SK-N-MC (cell line): Measurements from ENCODE around the gene IFT43.

Source experiments
- DNase-seq: peaks from one replicate; pipeline ENCODE4 v3.0.0-alpha.2; 2011; ENCODE audit warnings: low read depth, low spot score
- H3K27ac ChIP-seq: fragments of 200-600 bp; sonication (generic); 2 replicates; pipeline ENCODE4 v1.5.1; 2016; ENCODE audit warnings: mixed run types
- H3K36me3 ChIP-seq: fragments of 200-600 bp; sonication (generic); 2 replicates; pipeline ENCODE4 v1.6.1; 2017; ENCODE audit warnings: antibody characterized with exemption, low read length, mixed read lengths; ENCODE audit not compliant: insufficient read depth
- H3K4me3 ChIP-seq: fragments of 200-600 bp; sonication (generic); 2 replicates; pipeline ENCODE4 v1.5.1; 2016
- H3K9ac ChIP-seq: fragments of 200-600 bp; sonication (generic); 2 replicates; pipeline ENCODE4 v1.8.0; 2017; ENCODE audit warnings: mixed run types, mixed read lengths; ENCODE audit not compliant: insufficient read length
- H3K9me3 ChIP-seq: fragments of 200-600 bp; sonication (generic); 2 replicates; pipeline ENCODE4 v1.6.1; 2017; ENCODE audit warnings: low read depth, mild to moderate bottlenecking, antibody characterized with exemption, low read length, moderate library complexity, mixed read lengths
- EZH2 ChIP-seq: fragments of 200-600 bp; sonication (generic); IDR thresholded peaks from one replicate; pipeline ENCODE4 v1.6.1; 2017; ENCODE audit warnings: antibody characterized with exemption
- FOXP2 ChIP-seq: optimal IDR thresholded peaks from 2 replicates; pipeline ENCODE3; 2011; ENCODE audit warnings: mild to moderate bottlenecking, moderate library complexity; ENCODE audit not compliant: insufficient read depth; ENCODE audit errors: extremely low read length, control extremely low read depth
- POLR2AphosphoS5 ChIP-seq: IDR thresholded peaks from 2 replicates; pipeline ENCODE4 v1.6.1; 2012; ENCODE audit warnings: mild to moderate bottlenecking, low read depth, low read length, borderline replicate concordance

The IFT43 gene

DNA sequence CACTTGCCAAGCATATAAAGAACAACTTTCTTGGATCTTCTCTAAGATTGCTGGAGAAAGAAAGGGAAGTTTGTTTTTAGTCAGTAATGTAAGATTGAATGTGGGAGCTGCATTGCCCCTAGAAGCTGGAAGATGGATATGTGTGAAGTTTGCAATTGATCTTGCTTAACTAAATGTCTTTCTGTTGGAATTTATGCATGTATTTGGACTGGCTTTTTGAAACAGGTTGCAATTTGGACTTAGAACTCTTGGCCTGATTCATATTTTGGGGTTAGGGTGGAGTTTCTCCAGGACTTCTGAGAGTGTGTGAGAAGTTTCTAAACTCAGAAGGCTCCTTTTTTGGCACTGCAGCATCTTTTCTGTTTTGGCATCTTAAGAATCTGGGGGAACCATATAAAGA is 26.4 kb downstream of the IFT43 start:
- TF ChIP-seq FOXP2 (no peak), EZH2 (no peak), POLR2AphosphoS5 (no peak)
- no peaks in the 10 kb centered on the region for H3K9me3 ChIP-seq
- H3K27ac ChIP-seq = no peak overlapping the region
- DNase-seq = no peak
- no peak overlapping the region for H3K4me3 ChIP-seq
- H3K36me3 ChIP-seq = peaks cover 21% of the 10 kb centered on the region; the same call in 1 of the 2 replicates
- H3K9ac ChIP-seq = no peak overlapping the region

DNA sequence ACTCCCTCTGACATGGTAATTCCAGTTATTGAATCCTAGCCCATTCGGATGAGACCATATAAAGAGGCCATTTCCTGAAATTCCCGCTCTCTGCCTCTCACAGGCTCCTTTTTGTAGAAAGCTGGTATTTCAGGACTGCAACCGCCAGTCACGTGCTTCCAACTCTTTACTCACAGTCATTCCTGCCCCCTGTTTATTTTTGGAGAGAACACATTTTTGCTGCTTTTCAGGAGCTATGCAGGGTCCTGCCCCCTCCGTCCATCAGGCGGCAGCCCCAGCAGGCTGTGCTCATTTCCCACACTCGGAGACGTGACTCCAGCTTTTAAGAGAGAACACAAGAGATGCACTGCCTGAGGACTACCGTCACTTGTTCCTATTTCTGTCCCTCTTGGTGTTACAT is 26.8 kb downstream of the IFT43 start:
- DNase-seq = no peak
- Histone ChIP-seq H3K4me3 (no peak overlapping the region), H3K9me3 (no peaks in the 10 kb centered on the region), H3K9ac (no peak overlapping the region), H3K36me3 (peaks cover 25% of the 10 kb centered on the region; the same call in 1 of the 2 replicates), H3K27ac (no peak overlapping the region)
- TF ChIP-seq POLR2AphosphoS5 (no peak), FOXP2 (no peak), EZH2 (no peak)

DNA sequence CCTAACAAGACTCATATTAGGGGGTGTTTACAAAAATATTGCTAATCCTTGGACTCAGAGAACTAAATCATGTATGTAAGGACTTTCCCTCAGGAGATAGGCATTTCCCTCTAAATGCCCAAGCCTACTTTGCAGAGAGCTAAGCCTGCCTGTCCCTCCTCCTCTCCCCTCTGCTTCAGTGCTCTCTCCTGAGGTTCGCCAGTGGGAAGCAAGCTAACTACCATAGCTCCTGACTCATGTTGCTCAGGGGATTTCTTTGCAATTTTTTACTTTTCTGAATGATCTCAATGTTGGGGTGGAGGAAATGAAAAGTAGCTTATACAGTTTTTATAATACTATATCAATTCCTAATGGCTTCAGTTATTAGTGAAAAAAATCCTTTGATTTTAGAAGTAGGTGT is 29.6 kb downstream of the IFT43 start:
- Histone ChIP-seq H3K36me3 (peaks cover 43% of the 10 kb centered on the region; the same call in 1 of the 2 replicates), H3K27ac (no peak overlapping the region), H3K9ac (no peak overlapping the region), H3K9me3 (0 out of 2 replicates have a peak, but pooled peaks cover 3% of the 10 kb centered on the region), H3K4me3 (no peak overlapping the region)
- no peak for TF ChIP-seq EZH2
- no peak for TF ChIP-seq FOXP2
- TF ChIP-seq POLR2AphosphoS5 = no peak
- DNase-seq = no peak

DNA sequence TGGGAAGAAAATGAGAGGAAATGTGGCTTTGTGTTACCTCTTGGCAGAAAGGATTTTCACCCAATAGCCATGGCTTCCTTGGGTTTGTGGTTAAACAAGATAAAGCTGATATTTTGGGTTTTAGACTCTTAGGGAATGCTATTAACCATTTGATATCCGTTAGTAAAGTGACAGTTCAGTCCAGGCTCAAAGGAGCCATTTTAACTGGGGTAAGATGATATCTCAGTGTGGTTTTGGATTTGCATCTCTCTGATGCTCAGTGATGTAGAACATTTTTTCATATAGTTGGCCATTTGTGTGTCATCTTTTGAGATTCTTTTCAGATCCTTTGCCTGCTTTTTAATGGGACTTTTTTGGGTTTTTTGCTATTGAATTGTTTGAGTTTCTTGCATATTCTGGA is 30.1 kb downstream of the IFT43 start:
- H3K36me3 ChIP-seq = peaks cover 47% of the 10 kb centered on the region; the same call in 1 of the 2 replicates
- TF ChIP-seq POLR2AphosphoS5 (no peak), FOXP2 (no peak), EZH2 (no peak)

DNA sequence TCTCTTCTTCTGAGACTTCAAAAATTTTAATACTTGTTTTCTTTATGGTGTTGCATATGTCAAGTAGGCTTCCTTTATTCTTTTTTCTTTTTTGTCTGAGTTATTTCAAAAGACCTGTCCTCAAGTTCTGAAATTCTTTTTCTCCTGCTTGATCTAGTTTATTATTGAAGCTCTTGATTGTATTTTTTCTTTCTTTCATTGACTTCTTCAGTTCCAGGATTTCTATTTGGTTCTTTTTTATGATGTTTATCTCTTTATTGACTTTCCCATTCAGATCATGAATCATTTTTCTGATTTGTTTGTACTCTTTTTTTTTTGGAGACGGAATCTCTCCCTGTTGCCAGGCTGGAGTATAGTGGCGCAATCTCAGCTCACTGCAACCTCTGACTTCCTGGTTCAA is 34.1 kb downstream of the IFT43 start:
- Histone ChIP-seq H3K4me3 (no peak overlapping the region), H3K9me3 (0 out of 2 replicates have a peak, but pooled peaks cover 3% of the 10 kb centered on the region), H3K36me3 (peaks cover 52% of the 10 kb centered on the region; the same call in 1 of the 2 replicates), H3K9ac (no peak overlapping the region), H3K27ac (no peak overlapping the region)
- no peak for TF ChIP-seq POLR2AphosphoS5
- TF ChIP-seq FOXP2 = no peak
- no peak for TF ChIP-seq EZH2
- no peak for DNase-seq

More for the DNA sequence above, 30.1 kb downstream of the IFT43 start:
- no peak overlapping the region for H3K9ac ChIP-seq
- DNase-seq = no peak
- H3K9me3 ChIP-seq = 0 out of 2 replicates have a peak, but pooled peaks cover 3% of the 10 kb centered on the region
- H3K4me3 ChIP-seq = no peak overlapping the region
- no peak overlapping the region for H3K27ac ChIP-seq

DNA sequence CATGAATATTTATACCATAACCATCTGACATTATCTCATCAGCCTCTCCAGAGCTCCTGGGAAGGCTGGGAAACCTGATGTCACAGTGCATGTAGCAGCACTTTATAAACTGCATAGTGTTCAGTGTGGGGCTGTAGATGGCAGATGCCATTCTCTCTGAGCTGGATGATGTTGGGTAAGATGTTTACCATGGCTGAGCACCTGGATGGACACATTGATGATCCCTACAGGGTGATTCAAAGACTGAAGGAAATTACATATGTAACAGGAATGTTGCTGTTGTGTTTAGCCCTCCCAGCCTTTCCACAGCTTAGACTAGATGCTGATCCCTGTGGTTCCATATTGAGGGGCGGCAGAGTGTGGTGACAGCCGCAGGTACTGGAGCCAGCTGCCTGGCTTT is 37.4 kb downstream of the IFT43 start:
- TF ChIP-seq FOXP2 (no peak), EZH2 (no peak), POLR2AphosphoS5 (no peak)
- no peak overlapping the region for H3K9ac ChIP-seq
- H3K4me3 ChIP-seq = no peak overlapping the region
- 0 out of 2 replicates have a peak, but pooled peaks cover 3% of the 10 kb centered on the region for H3K9me3 ChIP-seq
- H3K36me3 ChIP-seq = peaks cover 49% of the 10 kb centered on the region; the same call in 1 of the 2 replicates
- no peak overlapping the region for H3K27ac ChIP-seq
- DNase-seq = no peak

DNA sequence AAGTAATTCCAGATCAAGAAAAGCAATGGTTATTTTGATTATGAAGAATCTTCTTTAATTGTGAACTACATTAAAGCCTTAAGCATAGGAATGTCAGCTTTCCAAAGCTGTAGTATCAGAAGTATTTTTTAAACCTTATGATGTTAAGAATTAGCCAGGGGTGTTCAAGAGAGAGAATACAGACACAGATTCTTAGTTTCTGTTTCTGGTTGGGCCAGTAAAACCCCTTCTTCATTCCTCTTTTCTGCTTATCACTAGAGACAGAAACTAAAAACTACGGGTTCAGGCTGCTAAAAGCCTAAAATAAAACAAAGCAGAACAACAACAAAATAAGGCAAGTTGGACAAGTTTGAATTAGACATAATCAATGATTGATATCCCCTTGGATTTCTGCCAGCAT is 38.2 kb downstream of the IFT43 start:
- no peak for DNase-seq
- no peak overlapping the region for H3K4me3 ChIP-seq
- no peak for TF ChIP-seq EZH2
- H3K9me3 ChIP-seq = 0 out of 2 replicates have a peak, but pooled peaks cover 3% of the 10 kb centered on the region
- peaks cover 41% of the 10 kb centered on the region; the same call in 1 of the 2 replicates for H3K36me3 ChIP-seq
- no peak overlapping the region for H3K9ac ChIP-seq
- H3K27ac ChIP-seq = no peak overlapping the region

DNA sequence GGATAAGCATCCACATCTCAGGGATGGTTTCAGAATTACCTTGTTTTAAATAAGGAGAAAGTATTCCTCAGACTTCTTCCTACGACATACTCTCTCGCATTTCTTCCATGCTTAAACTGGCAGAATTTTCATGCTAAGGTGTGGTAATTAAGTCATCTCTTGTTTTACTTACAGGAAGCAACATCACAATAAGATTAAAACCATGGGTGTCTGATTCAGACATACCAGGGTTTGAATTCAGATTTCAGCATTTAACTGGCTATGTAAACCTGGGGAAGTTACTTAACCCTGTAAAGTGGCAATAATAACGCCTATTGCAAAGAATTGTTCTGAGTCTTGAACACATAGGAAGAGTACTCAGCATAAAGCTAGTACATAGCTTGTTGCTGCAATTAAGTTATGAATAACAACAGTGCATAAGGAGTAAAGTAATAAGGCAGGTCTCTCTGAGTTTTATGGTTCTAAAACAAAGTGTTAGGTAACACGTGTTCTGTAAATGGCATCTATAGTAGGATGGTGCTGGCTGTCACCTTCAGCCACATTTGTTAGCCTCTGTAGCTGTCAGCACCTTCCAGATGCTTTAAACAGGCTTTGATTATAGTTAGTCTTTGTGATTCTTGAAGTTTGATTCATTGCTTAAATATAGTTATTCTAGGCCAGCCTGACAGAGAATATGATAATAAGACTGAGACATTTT is 38.8 kb downstream of the IFT43 start:
- no peak for DNase-seq

More for the DNA sequence above, 38.8 kb downstream of the IFT43 start:
- H3K27ac ChIP-seq = no peak overlapping the region
- no peak for TF ChIP-seq EZH2
- no peak for TF ChIP-seq POLR2AphosphoS5
- TF ChIP-seq FOXP2 = no peak
- 0 out of 2 replicates have a peak, but pooled peaks cover under 1% of the 10 kb centered on the region for H3K9me3 ChIP-seq
- no peak overlapping the region for H3K9ac ChIP-seq
- H3K4me3 ChIP-seq = no peak overlapping the region
- peaks cover 35% of the 10 kb centered on the region; the same call in 1 of the 2 replicates for H3K36me3 ChIP-seq
